Astrocyte (in vitro differentiated cells and primary cell): ENCODE results near the gene TEKT2. TPM values are rescaled to one million over a fixed set of nuclear protein-coding genes. Genes with fewer than 3 reads are reported as not detected.

Experiments used
- DNase-seq: peaks from one replicate; pipeline ENCODE4 v3.0.0-alpha.2; 2010; ENCODE audit warnings: low read depth
- FAIRE-seq: peaks from 2 replicates; lab custom pipeline; 2011; peaks lifted over from hg19 to GRCh38; lab: Jason Lieb, UNC
- H2AFZ ChIP-seq: 2 replicates; pipeline ENCODE4 v1.6.0; 2012; ENCODE audit warnings: low read depth, low read length, inconsistent platforms
- H3K27ac ChIP-seq: 2 replicates; pipeline ENCODE4 v1.5.1; 2011; ENCODE audit warnings: low read depth, low read length, inconsistent platforms
- H3K27me3 ChIP-seq: 2 replicates; pipeline ENCODE4 v1.6.0; 2011; ENCODE audit warnings: low read length, inconsistent platforms; ENCODE audit not compliant: insufficient read depth
- H3K36me3 ChIP-seq: 2 replicates; pipeline ENCODE4 v1.5.1; 2011; ENCODE audit warnings: low read length, inconsistent platforms; ENCODE audit not compliant: insufficient read depth
- H3K4me1 ChIP-seq: 2 replicates; pipeline ENCODE4 v1.5.1; 2011; ENCODE audit warnings: low read length, inconsistent platforms; ENCODE audit not compliant: insufficient read depth
- H3K4me2 ChIP-seq: 2 replicates; pipeline ENCODE4 v1.6.0; 2012; ENCODE audit warnings: low read length, inconsistent platforms
- H3K4me3 ChIP-seq: 2 replicates; pipeline ENCODE4 v1.5.1; 2011; ENCODE audit warnings: low read depth, mild to moderate bottlenecking, low read length, inconsistent platforms; ENCODE audit not compliant: insufficient read depth
- H3K79me2 ChIP-seq: 2 replicates; pipeline ENCODE4 v1.6.0; 2012; ENCODE audit warnings: mild to moderate bottlenecking, low read length, inconsistent platforms; ENCODE audit not compliant: insufficient read depth
- H3K9ac ChIP-seq: 2 replicates; pipeline ENCODE4 v1.6.0; 2012; ENCODE audit warnings: mild to moderate bottlenecking, low read length, inconsistent platforms
- H3K9me3 ChIP-seq: 2 replicates; pipeline ENCODE4 v1.5.1; 2012; ENCODE audit warnings: low read depth, mild to moderate bottlenecking, low read length, inconsistent platforms; ENCODE audit not compliant: insufficient read depth
- H4K20me1 ChIP-seq: 2 replicates; pipeline ENCODE4 v1.6.0; 2012; ENCODE audit warnings: low read length, inconsistent platforms; ENCODE audit not compliant: insufficient read depth
- H3K27ac Mint-ChIP-seq: one replicate; pipeline ENCODE4 v1.8.0; 2021; ENCODE audit warnings: mild to moderate bottlenecking, mixed read lengths; ENCODE audit not compliant: unreplicated experiment
- H3K27me3 Mint-ChIP-seq: one replicate; pipeline ENCODE4 v1.8.0; 2021; ENCODE audit warnings: low read depth, mixed read lengths; ENCODE audit not compliant: unreplicated experiment
- H3K36me3 Mint-ChIP-seq: one replicate; pipeline ENCODE4 v1.8.0; 2021; ENCODE audit warnings: low read depth, mixed read lengths; ENCODE audit not compliant: unreplicated experiment
- H3K4me1 Mint-ChIP-seq: one replicate; pipeline ENCODE4 v1.8.0; 2021; ENCODE audit warnings: low read depth, mixed read lengths; ENCODE audit not compliant: unreplicated experiment
- H3K4me3 Mint-ChIP-seq: one replicate; pipeline ENCODE4 v1.8.0; 2021; ENCODE audit warnings: mild to moderate bottlenecking, moderate library complexity, mixed read lengths; ENCODE audit not compliant: unreplicated experiment
- H3K9me3 Mint-ChIP-seq: one replicate; pipeline ENCODE4 v1.8.0; 2021; ENCODE audit warnings: mild to moderate bottlenecking, mixed read lengths; ENCODE audit not compliant: unreplicated experiment
- EZH2 ChIP-seq: IDR thresholded peaks from 2 replicates; pipeline ENCODE4 v1.6.1; 2012; ENCODE audit warnings: mild to moderate bottlenecking, low read length, inconsistent platforms; ENCODE audit not compliant: insufficient read depth
- total RNA-seq: library from RNA; stranded (reverse); gene quantifications from 2 replicates; pipeline ENCODE4 v1.2.1, GENCODE V29; 2021
- TF ChIP-seq, protein P1 (sequence below): IDR thresholded peaks from 2 replicates; pipeline ENCODE4 v1.5.1; 2011; ENCODE audit warnings: low read depth, mild to moderate bottlenecking, inconsistent platforms, low read length, moderate library complexity; ENCODE audit not compliant: insufficient read depth

TEKT2 gene
- total RNA-seq, 1 donor from 2014 or later = 0.39 TPM

DNA sequence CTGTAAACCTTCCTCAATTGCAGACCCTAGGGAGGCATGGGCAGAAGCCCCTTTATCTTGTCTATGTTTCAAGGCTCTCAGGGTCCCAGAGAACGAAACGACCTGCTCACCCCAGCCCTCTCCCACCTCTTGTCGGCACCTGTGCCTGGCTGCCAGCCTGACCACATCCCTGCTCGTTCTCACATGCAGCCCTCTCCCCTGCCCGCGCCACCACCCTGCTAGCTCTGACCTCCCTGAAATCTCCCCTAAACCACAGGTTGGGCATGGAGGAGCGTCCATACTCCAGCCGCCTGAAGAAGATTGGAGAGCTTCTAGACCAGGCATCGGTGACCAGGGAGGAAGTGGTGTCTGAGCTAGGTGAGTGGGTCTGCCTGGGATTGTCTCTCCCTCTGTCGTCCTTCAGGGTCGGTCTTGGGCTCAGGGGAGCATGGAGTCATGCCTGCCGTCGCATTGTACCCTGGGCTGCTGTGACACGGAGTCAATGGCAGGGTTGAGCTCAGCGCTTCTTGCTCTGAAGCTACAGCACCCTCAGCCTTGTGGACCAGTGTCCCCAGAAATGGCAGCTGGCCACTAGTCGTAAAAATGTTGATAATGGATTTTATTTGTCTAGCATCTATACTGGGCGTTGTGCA, 8.4 kb downstream of the TEKT2 start:
- Histone ChIP-seq H3K9ac (no peak overlapping the region), H3K79me2 (peaks cover 44% of the 10 kb centered on the region), H4K20me1 (peaks cover 36% of the 10 kb centered on the region), H3K4me3 (no peak overlapping the region), H3K27ac (no peak overlapping the region), H3K36me3 (peaks cover 27% of the 10 kb centered on the region), H3K4me1 (peaks cover 13% of the 10 kb centered on the region), H3K4me2 (no peak overlapping the region), H3K9me3 (no peaks in the 10 kb centered on the region), H3K27me3 (no peaks in the 10 kb centered on the region), H2AFZ (no peak overlapping the region)
- DNase-seq (no peak), FAIRE-seq (no peak)
- H3K27ac Mint-ChIP-seq = no peak overlapping the region
- H3K27me3 Mint-ChIP-seq = no peaks in the 10 kb centered on the region
- H3K4me1 Mint-ChIP-seq = peaks cover 10% of the 10 kb centered on the region
- no peak for TF ChIP-seq EZH2
- TF ChIP-seq, protein P1, sequence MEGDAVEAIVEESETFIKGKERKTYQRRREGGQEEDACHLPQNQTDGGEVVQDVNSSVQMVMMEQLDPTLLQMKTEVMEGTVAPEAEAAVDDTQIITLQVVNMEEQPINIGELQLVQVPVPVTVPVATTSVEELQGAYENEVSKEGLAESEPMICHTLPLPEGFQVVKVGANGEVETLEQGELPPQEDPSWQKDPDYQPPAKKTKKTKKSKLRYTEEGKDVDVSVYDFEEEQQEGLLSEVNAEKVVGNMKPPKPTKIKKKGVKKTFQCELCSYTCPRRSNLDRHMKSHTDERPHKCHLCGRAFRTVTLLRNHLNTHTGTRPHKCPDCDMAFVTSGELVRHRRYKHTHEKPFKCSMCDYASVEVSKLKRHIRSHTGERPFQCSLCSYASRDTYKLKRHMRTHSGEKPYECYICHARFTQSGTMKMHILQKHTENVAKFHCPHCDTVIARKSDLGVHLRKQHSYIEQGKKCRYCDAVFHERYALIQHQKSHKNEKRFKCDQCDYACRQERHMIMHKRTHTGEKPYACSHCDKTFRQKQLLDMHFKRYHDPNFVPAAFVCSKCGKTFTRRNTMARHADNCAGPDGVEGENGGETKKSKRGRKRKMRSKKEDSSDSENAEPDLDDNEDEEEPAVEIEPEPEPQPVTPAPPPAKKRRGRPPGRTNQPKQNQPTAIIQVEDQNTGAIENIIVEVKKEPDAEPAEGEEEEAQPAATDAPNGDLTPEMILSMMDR = no peak
- H3K9me3 Mint-ChIP-seq = no peaks in the 10 kb centered on the region
- peaks cover 22% of the 10 kb centered on the region for H3K36me3 Mint-ChIP-seq
- H3K4me3 Mint-ChIP-seq = no peak overlapping the region

DNA sequence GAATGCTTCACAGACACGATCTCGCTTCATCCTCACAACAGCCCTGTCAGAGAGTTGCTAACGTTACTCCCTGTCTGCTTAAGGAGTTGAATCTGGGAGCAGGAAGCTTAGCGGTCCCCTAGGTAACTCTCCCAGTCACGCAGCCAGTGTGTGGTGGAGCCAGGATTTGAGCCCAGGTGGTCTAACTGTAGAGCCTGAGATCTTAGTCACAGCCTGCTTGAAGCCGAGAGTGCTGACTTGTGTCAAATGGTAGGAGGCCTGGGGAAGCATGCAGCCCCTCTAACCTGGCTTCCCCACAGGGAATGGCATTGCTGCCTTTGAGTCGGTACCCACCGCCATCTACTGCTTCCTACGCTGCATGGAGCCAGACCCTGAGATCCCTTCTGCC, 8.9 kb downstream of the TEKT2 start:
- H3K4me2 ChIP-seq = no peak overlapping the region
- peaks cover 44% of the 10 kb centered on the region for H3K79me2 ChIP-seq
- no peak overlapping the region for H3K4me3 Mint-ChIP-seq
- H2AFZ ChIP-seq = no peak overlapping the region
- no peak overlapping the region for H3K4me3 ChIP-seq
- TF ChIP-seq EZH2 = no peak
- TF ChIP-seq, protein P1 = no peak
- H3K36me3 ChIP-seq = peaks cover 27% of the 10 kb centered on the region
- no peaks in the 10 kb centered on the region for H3K9me3 Mint-ChIP-seq
- FAIRE-seq (no peak), DNase-seq (no peak)
- no peak overlapping the region for H3K27ac ChIP-seq
- H3K9me3 ChIP-seq = no peaks in the 10 kb centered on the region
- no peaks in the 10 kb centered on the region for H3K27me3 ChIP-seq
- H3K4me1 Mint-ChIP-seq = peaks cover 10% of the 10 kb centered on the region
- peaks cover 36% of the 10 kb centered on the region for H4K20me1 ChIP-seq
- H3K36me3 Mint-ChIP-seq = peaks cover 22% of the 10 kb centered on the region
- H3K4me1 ChIP-seq = peaks cover 13% of the 10 kb centered on the region
- no peaks in the 10 kb centered on the region for H3K27me3 Mint-ChIP-seq
- H3K27ac Mint-ChIP-seq = no peak overlapping the region
- no peak overlapping the region for H3K9ac ChIP-seq

DNA sequence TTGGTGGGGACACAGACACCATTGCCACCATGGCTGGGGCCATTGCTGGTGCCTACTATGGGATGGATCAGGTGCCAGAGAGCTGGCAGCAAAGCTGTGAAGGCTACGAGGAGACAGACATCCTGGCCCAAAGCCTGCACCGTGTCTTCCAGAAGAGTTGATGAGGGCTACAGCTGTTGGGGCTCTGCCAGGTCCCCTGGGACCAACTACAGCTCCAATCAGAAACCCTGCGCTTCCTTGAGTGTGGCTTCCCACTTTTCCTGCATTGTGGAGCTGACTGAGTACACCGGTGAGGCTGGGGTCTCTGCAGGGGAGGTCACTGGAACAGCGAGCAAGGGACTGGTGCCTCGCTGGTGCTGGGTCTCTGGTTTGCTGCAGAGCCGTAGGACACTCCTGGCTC, 9.3 kb downstream of the TEKT2 start:
- H3K9me3 ChIP-seq = no peaks in the 10 kb centered on the region
- peaks cover 36% of the 10 kb centered on the region for H4K20me1 ChIP-seq
- peaks cover 44% of the 10 kb centered on the region for H3K79me2 ChIP-seq
- Mint-ChIP-seq H3K4me3 (no peak overlapping the region), H3K27ac (no peak overlapping the region), H3K4me1 (peaks cover 10% of the 10 kb centered on the region), H3K36me3 (peaks cover 22% of the 10 kb centered on the region), H3K27me3 (no peaks in the 10 kb centered on the region), H3K9me3 (no peaks in the 10 kb centered on the region)
- H3K4me2 ChIP-seq = no peak overlapping the region
- DNase-seq (no peak), FAIRE-seq (no peak)
- no peak overlapping the region for H3K27ac ChIP-seq
- TF ChIP-seq, protein P1 = no peak
- no peak for TF ChIP-seq EZH2
- H3K4me3 ChIP-seq = no peak overlapping the region
- H2AFZ ChIP-seq = no peak overlapping the region
- H3K27me3 ChIP-seq = no peaks in the 10 kb centered on the region
- peaks cover 12% of the 10 kb centered on the region for H3K4me1 ChIP-seq
- H3K36me3 ChIP-seq = peaks cover 27% of the 10 kb centered on the region
- no peak overlapping the region for H3K9ac ChIP-seq
